Activated B cell treated with CpG ODN at 0.5 μM for 24 hours (primary cell): ENCODE measurements around the gene MT1G. TPM values are rescaled to one million over a fixed set of nuclear protein-coding genes. Genes with fewer than 3 reads are reported as not detected.

Experiments used
- ATAC-seq: fragments of 200-7000 bp; cut with Tn5 transposase; one replicate; pipeline ENCODE4 v1.10.0; 2021; ENCODE audit warnings: low read depth, mild to moderate bottlenecking, moderate library complexity
- CTCF ChIA-PET: fragments of 350-600 bp; sonication (Branson Sonifier 250); formaldehyde crosslinking; loops from one replicate; lab custom pipeline; 2021; ENCODE audit warnings: antibody characterized with exemption; lab: Charles Lee
- POLR2A ChIA-PET: fragments of 350-600 bp; sonication (Branson Sonifier 250); formaldehyde crosslinking; loops from one replicate; lab custom pipeline; 2021; ENCODE audit warnings: antibody characterized with exemption; lab: Charles Lee
- DNase-seq: peaks from one replicate; pipeline ENCODE4 v3.0.0; 2022
- H3K27ac Mint-ChIP-seq: one replicate; pipeline ENCODE4 v1.8.0; 2020; ENCODE audit warnings: mixed read lengths
- H3K27me3 Mint-ChIP-seq: one replicate; pipeline ENCODE4 v1.8.0; 2021; ENCODE audit warnings: mixed read lengths
- H3K36me3 Mint-ChIP-seq: one replicate; pipeline ENCODE4 v1.8.0; 2021; ENCODE audit warnings: low read depth, mixed read lengths
- H3K4me1 Mint-ChIP-seq: one replicate; pipeline ENCODE4 v1.8.0; 2021; ENCODE audit warnings: mixed read lengths
- H3K4me3 Mint-ChIP-seq: one replicate; pipeline ENCODE4 v1.8.0; 2020; ENCODE audit warnings: mild to moderate bottlenecking, mixed read lengths
- H3K9me3 Mint-ChIP-seq: one replicate; pipeline ENCODE4 v1.8.0; 2020; ENCODE audit warnings: mixed read lengths
- CTCF ChIP-seq: fragments of 200-600 bp; IDR thresholded peaks from one replicate; pipeline ENCODE4 v1.8.0; 2022; ENCODE audit warnings: antibody characterized with exemption, mild to moderate bottlenecking
- intact Hi-C: fragments of 100-400 bp; cut with micrococcal nuclease; formaldehyde crosslinking; loops from one replicate; pipeline ENCODE4 v1.15.1; 2024
- total RNA-seq: library from RNA; stranded (reverse); gene quantifications from 2 replicates; pipeline ENCODE4 v1.2.3, GENCODE V29; 2022

MT1G gene
- total RNA-seq, 1 donor from 2014 or later: 0.69 TPM

GRCh38 chr16:56711862-56712261 lies 44.0 kb upstream of the MT1G start:
- DNase-seq (no peak), ATAC-seq (no peak)
- H3K4me3 Mint-ChIP-seq: no peak overlapping the region
- H3K27ac Mint-ChIP-seq: no peak overlapping the region
- H3K9me3 Mint-ChIP-seq: no peaks in the 10 kb centered on the region
- no peaks in the 10 kb centered on the region for H3K36me3 Mint-ChIP-seq
- POLR2A ChIA-PET: no interaction called here
- H3K4me1 Mint-ChIP-seq: no peaks in the 10 kb centered on the region
- CTCF ChIA-PET: no interaction called here
- intact Hi-C loops: no loop called here
- H3K27me3 Mint-ChIP-seq: peaks cover 4% of the 10 kb centered on the region
- TF ChIP-seq CTCF: no peak

GRCh38 chr16:56710181-56710737 lies 42.4 kb upstream of the MT1G start:
- TF ChIP-seq CTCF: no peak
- H3K9me3 Mint-ChIP-seq: no peaks in the 10 kb centered on the region
- POLR2A ChIA-PET: no interaction called here
- CTCF ChIA-PET: no interaction called here
- H3K27ac Mint-ChIP-seq: no peak overlapping the region
- no peaks in the 10 kb centered on the region for H3K36me3 Mint-ChIP-seq
- no peak for ATAC-seq
- H3K27me3 Mint-ChIP-seq: peaks cover 4% of the 10 kb centered on the region
- H3K4me3 Mint-ChIP-seq: no peak overlapping the region
- intact Hi-C loops: no loop called here
- DNase-seq: no peak
- H3K4me1 Mint-ChIP-seq: no peaks in the 10 kb centered on the region

DNA sequence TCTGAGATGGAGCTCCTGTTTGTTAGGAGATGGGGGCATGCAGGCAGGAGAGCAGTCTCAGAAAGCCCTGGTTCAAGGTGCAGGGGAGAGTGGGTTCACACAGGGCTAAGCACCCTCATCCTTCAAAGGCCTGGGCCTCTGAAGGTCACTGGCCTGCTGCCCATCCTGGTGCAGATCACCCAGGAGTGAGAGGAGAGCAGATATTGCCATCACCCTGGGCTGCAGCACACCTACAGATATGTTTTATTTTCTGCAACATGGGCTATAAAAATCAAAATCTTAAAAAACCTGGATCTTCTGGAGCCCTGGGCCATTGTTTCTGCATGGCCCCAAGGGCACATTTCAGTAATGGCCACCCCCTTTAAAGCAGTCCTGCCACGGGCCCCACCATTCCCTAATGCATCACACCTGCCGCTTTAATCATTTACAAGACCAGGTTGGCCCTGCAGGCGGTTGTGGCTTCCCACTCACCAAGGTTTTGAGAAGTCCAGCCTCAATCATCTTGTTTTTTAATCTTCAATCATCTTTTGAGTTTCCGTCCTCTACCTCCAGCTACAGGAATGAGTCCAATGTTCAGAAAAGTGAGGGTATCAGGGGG lies 41.7 kb upstream of the MT1G start:
- intact Hi-C loops: loop anchor here (10.0 kb wide), 2 partner anchors 355 to 395 kb away; no protein-coding TSS in a partner anchor
- no peak for ATAC-seq
- CTCF ChIA-PET: no interaction called here
- Mint-ChIP-seq H3K4me1 (no peaks in the 10 kb centered on the region), H3K27ac (no peak overlapping the region), H3K4me3 (no peak overlapping the region), H3K27me3 (peaks cover 4% of the 10 kb centered on the region), H3K36me3 (no peaks in the 10 kb centered on the region), H3K9me3 (no peaks in the 10 kb centered on the region)
- no peak for TF ChIP-seq CTCF
- POLR2A ChIA-PET: no interaction called here
- no peak for DNase-seq

GRCh38 chr16:56708525-56709442 lies 40.9 kb upstream of the MT1G start:
- TF ChIP-seq CTCF: no peak
- H3K9me3 Mint-ChIP-seq: no peaks in the 10 kb centered on the region
- peaks cover 4% of the 10 kb centered on the region for H3K27me3 Mint-ChIP-seq
- intact Hi-C loops: loop anchor here (10.0 kb wide), 2 partner anchors 354 to 394 kb away; no protein-coding TSS in a partner anchor
- ATAC-seq (no peak), DNase-seq (no peak)
- H3K4me1 Mint-ChIP-seq: no peaks in the 10 kb centered on the region
- no peaks in the 10 kb centered on the region for H3K36me3 Mint-ChIP-seq
- H3K4me3 Mint-ChIP-seq: no peak overlapping the region
- POLR2A ChIA-PET: no interaction called here
- H3K27ac Mint-ChIP-seq: no peak overlapping the region
- CTCF ChIA-PET: interaction anchor here (1.2 kb wide), 1 partner anchor 195 kb away, joined by 4 read pairs; no protein-coding TSS in a partner anchor
